Activated effector memory CD4-positive, alpha-beta T cell treated with Interleukin-2 at 50 U/mL for 16 hours (primary cell): ENCODE results near the gene FUCA2.
"Not testable (repeated sequence)": the region's sequence is repeated elsewhere in the genome, so short reads cannot be mapped to it uniquely, and the experiment has no call there.

Experiments
- DNase-seq: peaks from one replicate; pipeline ENCODE4 v3.0.0-alpha.2; 2020

The FUCA2 gene

GRCh38 chr6:143490775-143491174 lies 20.7 kb downstream of the FUCA2 start:
- DNase-seq: no peak

DNA sequence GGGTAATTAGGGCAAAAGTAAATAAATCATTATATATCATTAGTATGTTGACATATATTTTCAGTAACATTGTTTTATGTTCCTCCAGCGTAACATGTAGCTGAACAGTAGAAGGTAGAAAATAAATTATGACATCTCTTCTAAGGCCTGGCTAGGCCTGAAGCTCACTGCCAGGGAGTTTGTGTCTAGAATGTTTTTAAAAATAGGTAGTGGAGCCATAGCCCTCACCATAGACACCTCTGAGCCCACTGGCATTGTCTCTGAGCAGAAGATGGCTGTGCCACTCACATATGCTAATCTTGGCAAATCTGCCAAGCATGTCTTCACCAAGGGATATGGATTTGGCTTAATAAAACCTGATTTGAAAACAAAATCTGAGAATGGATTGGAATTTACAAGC lies 21.3 kb downstream of the FUCA2 start:
- DNase-seq: no peak

DNA sequence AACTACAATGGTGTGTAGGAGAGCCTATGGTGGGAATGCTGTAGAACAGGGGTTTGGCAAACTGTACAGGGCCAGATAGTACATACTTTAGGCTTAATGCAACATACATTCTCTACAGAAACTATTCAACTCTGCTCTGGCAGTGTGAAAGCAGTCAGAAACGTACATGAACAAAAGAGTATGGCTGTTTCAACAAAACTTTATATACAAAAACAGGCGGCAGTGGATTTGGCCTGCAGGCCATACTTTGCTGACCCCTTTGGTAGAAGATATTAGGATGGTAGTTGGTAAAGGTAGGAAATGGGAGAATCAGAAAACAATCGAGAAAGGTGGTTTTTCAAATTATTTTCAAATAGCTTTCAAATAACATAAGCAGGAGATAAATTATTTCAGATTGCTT lies 24.8 kb downstream of the FUCA2 start:
- no peak for DNase-seq

GRCh38 chr6:143485967-143486366 lies 25.6 kb downstream of the FUCA2 start:
- no peak for DNase-seq

GRCh38 chr6:143482593-143482992 lies 28.9 kb downstream of the FUCA2 start:
- no peak for DNase-seq

- no peak for DNase-seq
Observed at GRCh38 chr6:143478479-143479062, 32.9 kb downstream of the FUCA2 start.

- no peak for DNase-seq
Observed at GRCh38 chr6:143476545-143476944, 35.0 kb downstream of the FUCA2 start.

DNA sequence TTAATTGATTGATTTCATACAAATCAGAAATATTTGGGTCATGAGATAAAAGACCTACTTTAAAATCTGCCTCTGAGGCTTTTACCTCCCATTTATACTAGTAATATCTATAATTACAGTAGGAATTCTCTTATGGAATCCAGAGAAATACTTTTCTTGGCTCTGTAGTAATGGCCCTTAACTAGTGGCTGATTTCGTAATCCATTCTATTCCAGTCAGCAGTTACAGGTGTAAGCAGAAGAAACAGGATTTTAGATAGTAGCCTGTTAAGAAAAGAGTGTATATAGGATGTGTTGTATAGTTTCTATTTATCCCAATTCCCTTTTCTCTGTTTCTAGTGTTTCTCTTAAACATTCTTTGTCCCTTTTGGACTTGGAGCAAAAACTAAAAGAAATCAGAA lies 39.7 kb downstream of the FUCA2 start:
- no peak for DNase-seq

GRCh38 chr6:143468823-143469222 lies 42.7 kb downstream of the FUCA2 start:
- not testable (repeated sequence) for DNase-seq

- no peak for DNase-seq
Observed at GRCh38 chr6:143468026-143468425, 43.5 kb downstream of the FUCA2 start.

DNA sequence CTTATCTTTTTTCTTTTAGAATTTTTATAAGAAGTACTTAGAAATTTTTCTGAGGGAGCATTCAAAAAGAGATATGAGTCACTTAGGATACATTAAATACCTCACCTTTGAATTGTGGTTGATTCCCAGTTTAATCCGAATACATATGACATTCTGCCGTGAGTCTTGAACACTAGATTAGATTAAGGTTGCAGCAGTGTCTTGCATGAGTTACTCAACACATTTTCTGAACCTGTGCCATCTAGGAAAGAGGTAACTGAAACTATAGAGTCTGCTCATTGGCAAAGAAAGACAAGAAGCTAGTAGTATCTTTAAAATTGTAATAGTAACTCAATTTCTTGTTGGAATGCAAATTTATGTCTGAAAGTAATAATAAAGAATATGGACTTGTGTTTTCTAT lies 46.0 kb downstream of the FUCA2 start:
- DNase-seq: no peak

- DNase-seq: no peak
Observed at GRCh38 chr6:143457563-143458359, 53.8 kb downstream of the FUCA2 start.

DNA sequence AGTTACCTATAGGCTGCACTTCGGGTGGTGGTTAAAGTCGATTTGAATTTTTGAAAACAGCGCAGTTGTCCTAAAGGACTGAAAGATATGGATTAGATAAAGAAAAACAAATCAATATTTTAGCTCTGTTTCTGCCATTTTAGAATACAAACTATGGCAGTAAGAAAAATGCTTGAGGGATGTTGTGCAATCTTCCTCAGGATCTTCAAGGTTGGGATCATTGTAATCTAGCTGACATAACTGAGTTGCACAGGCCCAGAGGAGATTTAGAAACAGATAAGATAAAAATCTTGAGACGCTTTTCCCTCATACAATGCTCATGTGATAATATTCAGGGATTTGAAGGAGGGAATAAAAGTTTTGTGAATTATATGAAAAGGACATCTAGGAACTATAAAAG lies 60.0 kb downstream of the FUCA2 start:
- DNase-seq: no peak

DNA sequence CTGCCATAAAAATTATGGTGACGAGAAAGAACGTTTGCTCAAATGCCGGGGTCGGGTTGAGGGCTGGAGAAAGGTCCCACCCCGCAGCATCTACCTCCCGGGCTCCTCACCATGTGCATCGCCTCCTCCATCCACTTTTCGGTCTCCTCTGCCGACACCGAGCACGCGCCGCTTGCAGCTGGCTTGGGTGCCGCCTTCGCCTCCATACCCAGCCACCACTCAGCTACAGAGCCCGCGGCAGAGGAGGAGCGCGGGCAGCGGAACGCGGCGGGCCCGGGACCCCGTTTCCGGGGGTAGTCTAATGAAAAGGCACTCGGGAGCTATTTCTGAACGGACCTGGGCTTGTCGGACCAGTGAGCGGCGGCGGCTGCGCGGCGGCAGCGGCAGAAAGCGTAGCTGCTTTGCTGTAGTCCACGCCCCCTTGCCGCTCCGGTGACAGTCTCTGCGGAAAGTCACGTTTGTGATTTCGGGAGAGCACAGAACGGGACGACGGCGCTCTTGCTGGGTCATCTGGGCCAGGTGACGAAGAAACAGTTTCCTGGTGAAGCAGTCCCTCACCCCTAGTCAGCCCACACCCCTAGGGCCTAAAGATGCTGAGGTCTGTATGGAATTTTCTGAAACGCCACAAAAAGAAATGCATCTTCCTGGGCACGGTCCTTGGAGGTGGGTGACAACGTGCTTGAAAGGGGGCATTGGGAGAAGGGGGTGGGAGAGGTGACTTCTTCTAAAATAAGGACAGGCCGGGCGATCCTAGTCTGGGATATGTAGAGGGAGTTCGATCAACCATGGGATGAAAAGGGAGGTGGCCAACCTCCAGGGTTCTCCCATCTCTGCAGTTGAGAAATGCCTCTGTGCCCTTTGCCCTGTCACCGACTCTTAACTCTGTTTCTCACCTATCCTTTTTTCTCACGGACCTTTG lies 60.8 kb downstream of the FUCA2 start, which contains the start of the genes ADAT2 and PEX3:
TSS of gene ADAT2 (minus strand) at position 243 of the 919 bp plus-strand sequence. CDS start at position 206, 37 bp downstream.
TSS of gene PEX3 (plus strand) at position 353 of the 919 bp plus-strand sequence. CDS start at position 591, 238 bp downstream.
- peak; percentile 87 for DNase-seq

DNA sequence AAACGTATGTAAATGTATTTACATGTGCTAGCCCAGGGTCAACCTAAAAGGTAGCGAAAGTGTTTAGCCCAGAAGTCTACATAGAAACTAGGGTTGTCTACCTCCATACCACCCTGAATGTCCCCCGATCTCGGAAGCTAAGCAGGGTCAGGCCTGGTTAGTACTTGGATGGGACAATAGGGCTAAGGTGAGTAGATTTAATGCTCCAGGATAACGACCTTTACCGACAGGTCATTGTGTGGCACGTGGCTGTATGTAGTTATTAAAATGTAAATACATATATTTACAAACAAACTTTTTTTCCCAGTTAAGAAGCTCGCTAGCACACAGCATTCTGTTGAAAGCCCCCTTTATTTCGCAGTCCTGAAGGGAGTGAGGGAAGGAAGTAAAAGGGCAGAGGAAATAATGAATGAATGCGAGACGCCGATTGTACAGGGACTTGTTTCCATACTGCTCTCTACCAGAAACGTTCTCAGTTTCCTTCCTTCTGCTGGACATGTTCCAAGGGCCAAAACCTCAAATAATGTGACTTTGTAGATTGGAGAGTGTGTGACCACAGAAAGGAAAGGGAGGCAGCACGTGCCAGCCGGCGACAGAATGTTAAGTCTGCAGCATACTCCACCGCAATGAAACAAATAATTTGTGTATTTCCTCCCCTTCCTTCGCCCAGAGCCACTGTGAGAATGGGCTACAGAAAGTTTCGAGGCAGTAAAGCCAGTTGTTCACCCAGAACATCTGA lies 61.6 kb downstream of the FUCA2 start:
- DNase-seq: peak; percentile 25

GRCh38 chr6:143449082-143449713 lies 62.3 kb downstream of the FUCA2 start:
- DNase-seq: no peak

GRCh38 chr6:143447865-143448264 lies 63.7 kb downstream of the FUCA2 start:
- not testable (repeated sequence) for DNase-seq
